Measurements from ENCODE around the gene DLX1.

DLX1 gene

GRCh38 chr2:172097557-172098131 is 12.3 kb downstream of the DLX1 start:
- DNase-seq (ENCODE audit: low spot score): peak; percentile 26
- TF ChIP-seq CTCF (IDR thresholded peaks at IDR 0.05; ENCODE audit: borderline replicate concordance, control extremely low read depth, extremely low read depth, insufficient read depth, missing control alignments): no peak
- in situ Hi-C loops (cut with MboI; ENCODE audit: low sequenced_read_pairs, unreplicated experiment): loop anchor here (25.0 kb wide), 2 partner anchors 1285 to 1385 kb away; partner anchors contain the start of genes GAD1 and SP5

- peak; percentile 26 for DNase-seq (ENCODE audit: low spot score)
- in situ Hi-C loops (cut with MboI; ENCODE audit: low sequenced_read_pairs, unreplicated experiment): loop anchor here (25.0 kb wide), 2 partner anchors 1286 to 1386 kb away; partner anchors contain the start of genes GAD1 and SP5
These were observed 13.0 kb downstream of the DLX1 start for GRCh38 chr2:172098287-172098649.

GRCh38 chr2:172098650-172099471 is 13.6 kb downstream of the DLX1 start:
- no peak for TF ChIP-seq CTCF (IDR thresholded peaks at IDR 0.05; ENCODE audit: borderline replicate concordance, control extremely low read depth, extremely low read depth, insufficient read depth, missing control alignments)
- in situ Hi-C loops (cut with MboI; ENCODE audit: low sequenced_read_pairs, unreplicated experiment): loop anchor here (25.0 kb wide), 2 partner anchors 1287 to 1387 kb away; partner anchors contain the start of genes GAD1 and SP5
- DNase-seq (ENCODE audit: low spot score): peak; percentile 74

More at GRCh38 chr2:172098287-172098649, 13.0 kb downstream of the DLX1 start:
- TF ChIP-seq CTCF (IDR thresholded peaks at IDR 0.05; ENCODE audit: borderline replicate concordance, control extremely low read depth, extremely low read depth, insufficient read depth, missing control alignments): no peak

GRCh38 chr2:172099472-172100079 is 14.3 kb downstream of the DLX1 start:
- in situ Hi-C loops (cut with MboI; ENCODE audit: low sequenced_read_pairs, unreplicated experiment): loop anchor here (10.0 to 25.0 kb wide), 4 partner anchors 395 to 1387 kb away; partner anchors contain the start of genes GAD1, GORASP2 and SP5
- TF ChIP-seq CTCF (IDR thresholded peaks at IDR 0.05; ENCODE audit: borderline replicate concordance, control extremely low read depth, extremely low read depth, insufficient read depth, missing control alignments): no peak
- DNase-seq (ENCODE audit: low spot score): no peak

- in situ Hi-C loops (cut with MboI; ENCODE audit: low sequenced_read_pairs, unreplicated experiment): loop anchor here (10.0 to 25.0 kb wide), 2 partner anchors 396 to 1163 kb away; partner anchors contain the start of gene GORASP2
- DNase-seq (ENCODE audit: low spot score): peak; percentile 40
- no peak for TF ChIP-seq CTCF (IDR thresholded peaks at IDR 0.05; ENCODE audit: borderline replicate concordance, control extremely low read depth, extremely low read depth, insufficient read depth, missing control alignments)
These were observed 15.0 kb downstream of the DLX1 start for GRCh38 chr2:172100080-172100934.
